Caco-2 (cell line): ENCODE results near the gene EIF2B5. TPM values are rescaled to one million over a fixed set of nuclear protein-coding genes. Genes with fewer than 3 reads are reported as not detected.

Source experiments
- BruUV-seq: library from RNA; stranded (reverse); fragments of 400-500 nt; replicated peaks from 2 replicates; lab custom pipeline; 2021; lab: Mats Ljungman, UMichigan
- CTCF ChIA-PET: fragments of 300-600 bp; sonication (Branson Sonifier 250); formaldehyde crosslinking; loops from one replicate; lab custom pipeline; 2022; ENCODE audit warnings: antibody characterized with exemption; lab: Charles Lee
- POLR2A ChIA-PET: fragments of 300-600 bp; sonication (Branson Sonifier 250); formaldehyde crosslinking; loops from one replicate; lab custom pipeline; 2022; ENCODE audit warnings: antibody characterized with exemption; lab: Charles Lee
- DNase-seq, 2 experiments: peaks; one replicate each; pipeline versions ENCODE4 v3.0.0 to v3.0.0-alpha.2; 2020 to 2022
- H3K27me3 ChIP-seq: replicated peaks from 2 replicates; pipeline ENCODE4 v1.6.0; 2011; ENCODE audit warnings: low read length; ENCODE audit not compliant: control insufficient read depth, insufficient read depth
- H3K36me3 ChIP-seq: 2 replicates; pipeline ENCODE4 v1.5.1; 2011; ENCODE audit warnings: low read length; ENCODE audit not compliant: control insufficient read depth, insufficient read depth
- H3K4me1 ChIP-seq: fragments of 250-450 bp; sonication (Bioruptor Pico); 2 replicates; pipeline ENCODE4 v1.5.1; 2020; ENCODE audit warnings: mild to moderate bottlenecking
- H3K4me3 ChIP-seq: 2 replicates; pipeline ENCODE4 v1.5.1; 2011; ENCODE audit warnings: low read depth, mild to moderate bottlenecking, control low read depth, low read length
- H3K9me3 ChIP-seq: fragments of 250-450 bp; sonication (Bioruptor Pico); 2 replicates; pipeline ENCODE4 v1.5.1; 2020; ENCODE audit warnings: mild to moderate bottlenecking, moderate library complexity
- H3K27ac Mint-ChIP-seq: one replicate; pipeline ENCODE4 v1.8.0; 2022; ENCODE audit warnings: mixed read lengths; ENCODE audit not compliant: unreplicated experiment
- H3K27me3 Mint-ChIP-seq: one replicate; pipeline ENCODE4 v1.8.0; 2022; ENCODE audit warnings: mixed read lengths; ENCODE audit not compliant: insufficient read depth, unreplicated experiment
- H3K36me3 Mint-ChIP-seq: one replicate; pipeline ENCODE4 v1.8.0; 2022; ENCODE audit warnings: mild to moderate bottlenecking, mixed read lengths; ENCODE audit not compliant: insufficient read depth, unreplicated experiment
- H3K4me1 Mint-ChIP-seq: one replicate; pipeline ENCODE4 v1.8.0; 2022; ENCODE audit warnings: low read depth, mixed read lengths; ENCODE audit not compliant: unreplicated experiment
- H3K4me3 Mint-ChIP-seq: one replicate; pipeline ENCODE4 v1.8.0; 2022; ENCODE audit warnings: mild to moderate bottlenecking, moderate library complexity, mixed read lengths; ENCODE audit not compliant: unreplicated experiment
- H3K9me3 Mint-ChIP-seq: one replicate; pipeline ENCODE4 v1.8.0; 2022; ENCODE audit warnings: mixed read lengths; ENCODE audit not compliant: unreplicated experiment
- intact Hi-C: fragments of 100-400 bp; cut with micrococcal nuclease; formaldehyde crosslinking; loops from one replicate; pipeline ENCODE4 v1.10.0; 2022; ENCODE audit not compliant: unreplicated experiment
- total RNA-seq: library from RNA; stranded (reverse); gene quantifications from 2 replicates; pipeline ENCODE4 v1.2.3, GENCODE V29; 2022
- TF ChIP-seq, protein P1 (sequence below), 2 experiments: fragments of 200-600 bp in 1 of 2; IDR thresholded peaks; 1 replicate in 1 of 2; 2 replicates in 1 of 2; pipeline versions ENCODE4 v1.5.1 to v1.8.0; 2011 to 2022; ENCODE audit warnings: antibody characterized with exemption in 1 of 2, control low read depth in 1 of 2, inconsistent platforms in 1 of 2, low read depth in 1 of 2, low read length in 1 of 2, mild to moderate bottlenecking in 1 of 2, moderate library complexity in 1 of 2; ENCODE audit not compliant: insufficient read depth in 1 of 2, severe bottlenecking in 1 of 2, unreplicated experiment in 1 of 2

The EIF2B5 gene
- total RNA-seq, 1 experiment from 2014 or later = 43.8 TPM

DNA sequence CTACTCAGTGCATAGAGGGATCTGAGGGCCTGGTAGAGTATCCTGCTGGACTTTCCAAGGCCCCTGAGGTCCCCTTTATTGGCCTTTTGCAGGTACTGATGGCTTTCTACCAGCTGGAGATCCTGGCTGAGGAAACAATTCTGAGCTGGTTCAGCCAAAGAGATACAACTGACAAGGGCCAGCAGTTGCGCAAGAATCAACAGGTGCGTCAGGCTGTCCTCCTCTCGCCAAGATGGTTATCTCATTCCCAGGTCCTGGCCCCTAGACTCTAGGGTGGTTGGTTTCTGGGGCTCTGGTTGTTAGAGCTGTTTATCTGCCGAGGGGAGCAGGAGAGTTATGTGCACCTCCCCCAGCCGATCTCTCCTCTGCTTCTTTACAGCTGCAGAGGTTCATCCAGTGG lies 9.3 kb downstream of the EIF2B5 start:
- POLR2A ChIA-PET = interaction anchor here (1.7 kb wide), 1 partner anchor 41 kb away, joined by 8 read pairs; the partner anchor contains the start of gene ABCF3
- intact Hi-C loops = loop anchor here (2.0 kb wide), 2 partner anchors 104 to 144 kb away; partner anchors contain the start of genes ALG3 and EEF1AKMT4
- H3K4me1 ChIP-seq = no peaks in the 10 kb centered on the region
- TF ChIP-seq, protein P1, sequence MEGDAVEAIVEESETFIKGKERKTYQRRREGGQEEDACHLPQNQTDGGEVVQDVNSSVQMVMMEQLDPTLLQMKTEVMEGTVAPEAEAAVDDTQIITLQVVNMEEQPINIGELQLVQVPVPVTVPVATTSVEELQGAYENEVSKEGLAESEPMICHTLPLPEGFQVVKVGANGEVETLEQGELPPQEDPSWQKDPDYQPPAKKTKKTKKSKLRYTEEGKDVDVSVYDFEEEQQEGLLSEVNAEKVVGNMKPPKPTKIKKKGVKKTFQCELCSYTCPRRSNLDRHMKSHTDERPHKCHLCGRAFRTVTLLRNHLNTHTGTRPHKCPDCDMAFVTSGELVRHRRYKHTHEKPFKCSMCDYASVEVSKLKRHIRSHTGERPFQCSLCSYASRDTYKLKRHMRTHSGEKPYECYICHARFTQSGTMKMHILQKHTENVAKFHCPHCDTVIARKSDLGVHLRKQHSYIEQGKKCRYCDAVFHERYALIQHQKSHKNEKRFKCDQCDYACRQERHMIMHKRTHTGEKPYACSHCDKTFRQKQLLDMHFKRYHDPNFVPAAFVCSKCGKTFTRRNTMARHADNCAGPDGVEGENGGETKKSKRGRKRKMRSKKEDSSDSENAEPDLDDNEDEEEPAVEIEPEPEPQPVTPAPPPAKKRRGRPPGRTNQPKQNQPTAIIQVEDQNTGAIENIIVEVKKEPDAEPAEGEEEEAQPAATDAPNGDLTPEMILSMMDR (IDR thresholded peaks at IDR 0.05; ENCODE audit: insufficient read depth in 1 of 2, low read depth in 1 of 2, low read length in 1 of 2, severe bottlenecking in 1 of 2, unreplicated experiment in 1 of 2) = no peak
- H3K27me3 ChIP-seq = no peaks in the 10 kb centered on the region
- Mint-ChIP-seq H3K4me3 (no peak overlapping the region), H3K9me3 (no peaks in the 10 kb centered on the region), H3K27me3 (no peaks in the 10 kb centered on the region), H3K27ac (no peak overlapping the region), H3K36me3 (peaks cover 30% of the 10 kb centered on the region), H3K4me1 (no peaks in the 10 kb centered on the region)
- no TSS peak for BruUV-seq
- no peaks in the 10 kb centered on the region for H3K9me3 ChIP-seq
- H3K4me3 ChIP-seq = no peak overlapping the region
- no peak for DNase-seq
- peaks cover 6% of the 10 kb centered on the region for H3K36me3 ChIP-seq
- CTCF ChIA-PET = interaction anchor here (0.8 to 1.1 kb wide), 2 partner anchors 10 to 249 kb away, joined by 4 read pairs; partner anchors contain the start of gene EIF2B5

DNA sequence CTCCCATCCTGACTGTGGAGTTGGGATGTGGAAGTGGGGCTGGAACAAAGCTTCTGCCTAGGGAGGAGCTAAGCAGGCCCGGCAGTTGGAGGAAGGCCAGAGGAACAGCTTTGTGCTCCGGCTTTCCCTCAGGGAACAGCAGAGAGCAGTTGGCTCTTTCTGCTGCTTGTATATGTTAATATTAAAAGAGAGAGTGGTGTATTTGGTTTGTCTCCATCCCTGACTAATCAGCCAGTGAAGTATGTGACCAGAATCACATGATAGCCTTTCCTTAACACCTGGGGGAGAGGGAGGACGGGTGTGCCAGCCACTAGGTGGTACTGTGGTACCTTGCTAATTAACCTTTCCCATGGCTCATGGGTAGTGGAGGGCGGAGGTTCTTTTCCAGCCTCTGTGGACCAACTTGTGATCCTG lies 10.0 kb downstream of the EIF2B5 start:
- peak; percentile 64 for DNase-seq
- Histone ChIP-seq H3K36me3 (peaks cover 6% of the 10 kb centered on the region), H3K27me3 (no peaks in the 10 kb centered on the region), H3K9me3 (no peaks in the 10 kb centered on the region), H3K4me3 (no peak overlapping the region), H3K4me1 (no peaks in the 10 kb centered on the region)
- TF ChIP-seq, protein P1 (IDR thresholded peaks at IDR 0.05; ENCODE audit: insufficient read depth in 1 of 2, low read depth in 1 of 2, low read length in 1 of 2, severe bottlenecking in 1 of 2, unreplicated experiment in 1 of 2) = peak; percentile 36 to 64
- Mint-ChIP-seq H3K27me3 (no peaks in the 10 kb centered on the region), H3K27ac (no peak overlapping the region), H3K9me3 (no peaks in the 10 kb centered on the region), H3K36me3 (peaks cover 25% of the 10 kb centered on the region), H3K4me1 (no peaks in the 10 kb centered on the region), H3K4me3 (no peak overlapping the region)
- ChIA-PET POLR2A (interaction anchor here (1.7 kb wide), 1 partner anchor 41 kb away, joined by 8 read pairs; the partner anchor contains the start of gene ABCF3), CTCF (interaction anchor here (0.8 kb wide), 1 partner anchor 11 kb away, joined by 4 read pairs; the partner anchor contains the start of gene EIF2B5)
- intact Hi-C loops = loop anchor here (2.0 kb wide), 2 partner anchors 104 to 144 kb away; partner anchors contain the start of genes ALG3 and EEF1AKMT4
- BruUV-seq = no TSS peak

DNA sequence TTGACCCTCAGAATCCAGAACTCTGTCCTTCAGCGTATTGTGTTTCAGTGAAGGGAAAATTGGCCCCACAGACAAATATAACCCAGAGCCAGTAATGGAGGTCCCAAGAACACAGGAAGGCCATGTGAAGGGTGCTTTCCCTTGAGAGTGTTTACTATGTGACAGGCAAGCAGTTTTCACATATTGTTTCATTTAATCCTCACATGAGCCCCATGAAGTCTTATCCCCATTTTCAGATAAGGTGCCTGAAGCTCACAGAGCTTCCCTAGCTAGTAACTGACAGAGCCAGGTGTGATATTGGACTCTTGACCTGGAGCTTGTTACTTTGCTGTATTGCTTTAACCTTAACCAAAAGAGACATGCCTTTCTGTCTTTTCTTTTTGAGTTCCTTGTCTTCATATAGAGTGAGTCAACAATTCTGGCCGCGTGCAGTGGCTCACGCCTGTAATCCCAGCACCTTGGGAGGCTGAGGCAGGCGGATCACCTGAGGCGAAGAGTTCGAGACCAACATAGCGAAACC lies 10.7 kb downstream of the EIF2B5 start:
- Histone ChIP-seq H3K4me1 (no peaks in the 10 kb centered on the region), H3K4me3 (no peak overlapping the region), H3K36me3 (peaks cover 6% of the 10 kb centered on the region), H3K27me3 (no peaks in the 10 kb centered on the region), H3K9me3 (no peaks in the 10 kb centered on the region)
- Mint-ChIP-seq H3K27ac (no peak overlapping the region), H3K27me3 (no peaks in the 10 kb centered on the region), H3K36me3 (peaks cover 20% of the 10 kb centered on the region), H3K9me3 (no peaks in the 10 kb centered on the region), H3K4me1 (no peaks in the 10 kb centered on the region), H3K4me3 (no peak overlapping the region)
- TF ChIP-seq, protein P1 (IDR thresholded peaks at IDR 0.05; ENCODE audit: insufficient read depth in 1 of 2, low read depth in 1 of 2, low read length in 1 of 2, severe bottlenecking in 1 of 2, unreplicated experiment in 1 of 2) = no peak
- intact Hi-C loops = loop anchor here (2.0 kb wide), 2 partner anchors 103 to 143 kb away; partner anchors contain the start of genes ALG3 and EEF1AKMT4
- no TSS peak for BruUV-seq
- DNase-seq = no peak
- POLR2A ChIA-PET = no interaction called here
- CTCF ChIA-PET = no interaction called here
